SW480 (cell line): ENCODE measurements around the gene SIDT2.
"Not testable (repeated sequence)": the region's sequence is repeated elsewhere in the genome, so short reads cannot be mapped to it uniquely, and the experiment has no call there.

Source experiments
- DNase-seq: peaks from one replicate; pipeline ENCODE4 v3.0.0-alpha.2; 2016; ENCODE audit warnings: low spot score

The SIDT2 gene

GRCh38 chr11:117204283-117205080, 25.9 kb downstream of the SIDT2 start:
- no peak for DNase-seq

DNA sequence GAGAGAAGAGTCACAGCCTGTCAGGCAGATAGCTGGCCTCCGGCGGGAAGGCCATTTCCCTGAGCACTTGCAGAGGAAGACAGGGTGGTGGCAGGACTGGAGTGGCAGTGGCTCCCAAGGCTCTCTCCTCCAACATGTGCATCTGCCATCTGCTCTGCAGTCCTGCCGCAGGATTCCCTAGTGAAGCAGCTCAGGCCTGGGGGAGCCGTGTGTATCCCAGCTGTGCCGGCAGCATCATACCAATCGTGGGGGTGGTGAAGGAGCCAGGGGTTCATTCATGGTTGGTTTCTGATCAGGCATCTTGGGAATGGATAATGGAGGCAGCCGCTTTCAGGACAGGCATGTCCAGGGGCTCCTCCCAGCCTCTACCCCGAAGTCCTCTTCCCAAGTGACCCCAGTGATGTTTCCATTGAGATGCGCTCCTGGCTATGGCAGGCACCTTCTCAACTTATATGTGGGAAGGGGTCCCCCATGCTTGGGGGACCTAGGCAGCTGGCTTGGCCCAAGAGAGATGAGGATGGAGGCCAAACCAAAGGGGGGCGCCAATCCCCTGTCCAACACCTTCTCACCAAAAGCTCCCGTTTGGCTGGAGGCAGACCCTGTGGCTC, 26.8 kb downstream of the SIDT2 start:
- no peak for DNase-seq

- not testable (repeated sequence) for DNase-seq
Observed at GRCh38 chr11:117206111-117206510, 27.6 kb downstream of the SIDT2 start.

GRCh38 chr11:117206859-117207258, 28.3 kb downstream of the SIDT2 start:
- DNase-seq, result peak; percentile 62

- not testable (repeated sequence) for DNase-seq
Observed at GRCh38 chr11:117207481-117207880, 28.9 kb downstream of the SIDT2 start.

GRCh38 chr11:117208710-117209109, 30.2 kb downstream of the SIDT2 start:
- DNase-seq, result not testable (repeated sequence)

DNA sequence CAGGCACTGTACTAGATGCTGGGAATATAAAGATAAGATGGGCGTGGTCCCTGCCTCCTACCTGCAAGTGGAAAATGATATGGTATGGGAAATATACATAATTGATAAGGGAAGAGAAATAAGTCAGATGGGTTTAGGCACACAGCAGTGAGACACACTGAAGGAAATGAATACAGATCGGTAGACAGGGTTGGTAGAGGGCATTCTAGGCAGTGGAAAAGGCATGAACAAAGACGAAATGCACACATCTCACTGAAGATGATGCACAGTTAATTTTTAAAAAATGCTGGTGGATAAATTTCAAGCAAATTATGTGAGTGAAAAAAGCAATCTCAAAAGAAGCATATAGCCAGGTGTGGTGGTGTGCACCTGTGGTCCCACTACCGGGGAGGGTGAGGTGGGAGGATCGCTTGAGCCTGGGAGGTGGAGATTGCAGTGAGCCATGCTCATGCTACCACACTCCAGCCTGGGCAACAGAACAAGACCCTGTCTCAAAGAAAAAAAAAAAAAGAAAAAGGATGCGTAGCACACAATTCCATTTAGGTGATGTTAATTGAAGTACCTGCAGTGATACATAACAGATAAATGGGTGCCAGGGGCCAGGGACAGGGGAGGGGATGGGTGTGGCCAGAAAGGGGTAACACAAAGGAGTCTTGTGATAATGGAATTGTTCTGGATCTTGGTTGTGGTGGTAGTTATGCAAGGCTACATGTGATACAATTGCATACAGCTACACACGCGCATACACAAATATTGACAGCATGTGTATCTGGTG, 31.0 kb downstream of the SIDT2 start:
- DNase-seq, result not testable (repeated sequence)

GRCh38 chr11:117210620-117211019, 32.1 kb downstream of the SIDT2 start:
- DNase-seq, result no peak

DNA sequence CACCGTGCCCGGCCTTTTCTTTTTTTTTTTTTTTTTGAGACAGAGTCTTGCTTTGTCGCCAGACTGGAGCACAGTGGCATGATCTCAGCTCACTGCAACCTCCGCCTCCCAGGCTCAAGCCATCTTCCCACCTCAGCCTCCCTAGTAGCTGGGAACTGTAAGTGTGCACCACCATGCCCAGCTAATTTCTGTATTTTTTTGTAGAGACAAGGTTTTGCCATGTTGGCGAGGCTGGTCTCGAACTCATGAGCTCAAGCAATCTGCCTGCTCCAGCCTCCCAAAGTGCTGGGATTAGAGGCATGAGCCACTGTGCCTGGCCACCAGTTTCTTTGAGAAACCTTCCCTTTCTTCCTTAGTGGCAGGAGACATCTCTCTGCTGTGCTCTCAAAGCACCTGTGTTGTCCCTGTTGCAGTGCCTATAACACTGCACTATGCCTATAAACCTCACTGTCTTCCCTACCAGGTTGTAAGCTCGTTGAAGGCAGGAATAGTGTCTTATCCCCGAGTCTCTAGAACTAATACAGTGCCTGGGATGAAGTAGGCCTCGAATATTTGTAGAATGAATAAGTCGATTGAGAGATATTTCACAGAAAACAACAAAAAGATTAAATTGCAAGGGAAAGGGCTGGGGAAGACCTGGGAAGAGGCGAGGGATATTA, 34.3 kb downstream of the SIDT2 start:
- no peak for DNase-seq

- DNase-seq, result no peak
Observed at GRCh38 chr11:117214404-117215110, 36.0 kb downstream of the SIDT2 start.

DNA sequence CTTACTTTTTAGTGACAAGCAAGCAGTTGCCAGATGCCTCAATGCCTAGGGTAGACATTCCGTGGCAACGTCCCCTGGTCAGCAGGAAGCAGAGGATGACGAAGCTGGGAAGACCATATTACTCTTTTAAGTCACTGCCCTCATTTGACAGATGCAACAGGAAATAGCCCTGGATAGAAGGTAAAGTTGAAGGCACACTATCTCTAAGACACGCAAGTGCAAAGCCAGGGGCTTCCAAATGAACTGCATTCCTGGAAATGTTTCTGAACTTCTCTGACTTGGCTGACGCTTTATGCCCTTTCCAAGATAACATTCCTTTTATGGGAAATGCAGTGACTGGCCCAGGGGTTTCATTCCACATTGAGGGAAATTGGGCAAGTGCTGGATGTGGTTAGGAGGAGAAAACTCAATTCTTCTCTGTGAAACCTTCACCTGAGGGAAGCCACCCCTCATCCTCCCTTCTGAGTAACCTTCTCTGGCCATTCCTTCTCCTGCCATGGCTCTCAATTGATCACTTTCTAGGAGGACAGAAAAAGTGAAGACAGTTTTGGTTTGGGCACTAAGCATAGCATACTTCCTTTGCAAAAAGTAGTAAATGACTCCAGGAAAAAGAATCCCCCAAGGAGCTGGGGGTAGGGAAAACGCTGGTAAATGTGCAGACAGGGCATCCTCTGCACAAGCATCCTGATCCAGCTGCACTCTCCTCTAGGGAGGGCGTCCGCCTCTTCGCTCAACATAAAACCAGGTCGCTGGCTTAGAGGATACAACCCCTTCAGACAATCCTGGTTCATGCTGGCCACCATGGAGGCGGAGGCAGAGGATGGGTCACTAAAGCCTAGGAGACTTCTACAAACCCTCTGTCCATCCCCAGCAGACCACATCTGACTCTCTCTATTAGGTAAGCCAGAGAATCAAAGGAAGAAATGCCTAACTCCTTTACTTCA, 38.9 kb downstream of the SIDT2 start:
- no peak for DNase-seq

DNA sequence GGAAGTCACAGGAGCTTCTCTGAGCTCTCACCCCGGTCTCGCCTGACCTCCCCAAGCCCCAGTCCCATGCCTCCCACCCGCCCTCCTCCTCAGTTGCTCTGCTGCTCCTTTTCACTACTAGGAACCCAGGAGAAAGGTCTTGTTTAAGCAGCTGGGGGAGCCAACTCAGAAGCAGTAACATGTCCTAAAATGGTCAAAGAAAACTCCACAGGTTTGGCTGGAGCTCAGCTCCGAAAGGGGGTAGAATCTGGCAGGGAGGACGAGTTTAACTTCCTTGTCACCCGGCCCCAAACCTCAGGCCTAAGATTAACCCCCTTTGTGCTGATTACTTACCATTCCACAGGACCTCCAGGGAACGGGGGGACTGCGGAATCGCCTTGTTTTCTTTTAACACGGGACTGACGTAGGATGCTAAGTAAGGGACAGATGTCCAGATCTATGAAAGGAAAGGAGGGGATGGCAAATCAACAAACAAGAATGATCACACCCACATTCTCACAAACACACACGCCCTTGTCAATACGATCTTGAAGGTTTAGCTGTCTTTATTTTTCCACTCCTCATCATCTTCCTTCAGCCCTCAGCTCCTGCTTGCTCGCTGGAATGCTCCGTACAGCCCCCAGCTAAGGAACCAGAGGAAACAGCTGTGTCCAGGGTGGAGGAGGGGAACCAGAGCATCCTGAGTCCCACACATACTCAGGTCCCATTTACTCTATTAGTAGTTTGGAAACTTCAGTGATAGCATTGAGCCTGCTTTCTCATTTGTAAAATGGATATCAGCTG, 39.8 kb downstream of the SIDT2 start:
- DNase-seq, result no peak

DNA sequence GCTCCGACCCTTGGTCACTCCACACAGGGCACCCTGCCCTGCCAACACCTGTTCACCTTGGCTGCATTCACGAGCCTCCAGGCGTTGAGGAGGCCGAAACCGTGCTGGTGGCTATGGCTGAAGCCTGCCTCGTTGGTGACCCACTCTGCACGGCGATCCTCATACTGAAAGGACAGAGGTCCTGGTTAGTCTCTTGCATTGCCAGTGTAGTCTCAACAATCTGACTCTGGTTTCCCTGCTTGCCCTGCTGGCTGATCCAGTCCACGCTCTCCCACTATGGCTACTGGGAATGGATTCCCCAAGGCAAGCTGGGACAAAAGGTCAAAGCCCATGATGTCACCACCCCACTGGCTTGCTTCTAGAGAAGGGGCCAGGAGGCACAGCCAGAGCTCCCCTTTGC, 40.5 kb downstream of the SIDT2 start:
- DNase-seq, result no peak

DNA sequence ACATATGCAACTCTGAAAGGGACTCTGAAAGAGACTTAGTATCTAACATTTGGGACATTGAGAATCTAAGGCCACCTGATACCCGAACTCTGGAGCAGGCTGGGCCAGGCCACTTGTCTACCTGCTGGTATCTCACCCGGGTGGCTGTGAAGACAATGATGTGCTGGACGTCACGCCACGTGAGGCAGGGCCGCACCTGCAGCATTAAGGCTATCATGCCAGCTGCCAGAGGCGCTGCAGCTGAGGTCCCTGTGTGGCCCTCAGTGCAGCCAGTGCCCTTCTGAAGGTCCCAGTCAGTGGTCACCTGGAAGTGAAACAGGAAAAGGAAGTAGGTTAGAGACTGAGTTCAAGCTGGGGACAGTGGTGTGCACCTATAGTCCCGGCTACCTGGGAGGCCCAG, 40.9 kb downstream of the SIDT2 start:
- DNase-seq, result no peak

- no peak for DNase-seq
Observed at GRCh38 chr11:117219995-117220394, 41.5 kb downstream of the SIDT2 start.

DNA sequence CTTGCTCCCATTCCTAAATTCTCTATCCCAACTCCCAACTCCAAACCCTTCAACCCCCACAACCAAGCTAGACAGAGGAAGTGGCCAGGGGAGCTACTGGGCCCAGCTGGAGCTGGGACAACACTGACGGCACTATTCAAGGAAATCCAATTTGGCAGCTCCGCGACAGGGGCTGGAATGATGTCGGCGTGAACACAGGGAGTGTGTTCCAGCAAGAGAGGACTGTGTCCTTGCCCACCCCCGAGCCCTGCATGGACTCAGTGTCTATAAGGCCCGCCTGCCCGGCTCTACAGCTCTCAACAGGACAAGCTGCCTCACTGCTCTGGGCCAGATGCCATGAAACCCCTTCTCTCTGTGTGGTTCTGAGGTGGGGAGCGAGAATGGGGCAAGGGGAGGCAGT, 42.0 kb downstream of the SIDT2 start:
- no peak for DNase-seq

DNA sequence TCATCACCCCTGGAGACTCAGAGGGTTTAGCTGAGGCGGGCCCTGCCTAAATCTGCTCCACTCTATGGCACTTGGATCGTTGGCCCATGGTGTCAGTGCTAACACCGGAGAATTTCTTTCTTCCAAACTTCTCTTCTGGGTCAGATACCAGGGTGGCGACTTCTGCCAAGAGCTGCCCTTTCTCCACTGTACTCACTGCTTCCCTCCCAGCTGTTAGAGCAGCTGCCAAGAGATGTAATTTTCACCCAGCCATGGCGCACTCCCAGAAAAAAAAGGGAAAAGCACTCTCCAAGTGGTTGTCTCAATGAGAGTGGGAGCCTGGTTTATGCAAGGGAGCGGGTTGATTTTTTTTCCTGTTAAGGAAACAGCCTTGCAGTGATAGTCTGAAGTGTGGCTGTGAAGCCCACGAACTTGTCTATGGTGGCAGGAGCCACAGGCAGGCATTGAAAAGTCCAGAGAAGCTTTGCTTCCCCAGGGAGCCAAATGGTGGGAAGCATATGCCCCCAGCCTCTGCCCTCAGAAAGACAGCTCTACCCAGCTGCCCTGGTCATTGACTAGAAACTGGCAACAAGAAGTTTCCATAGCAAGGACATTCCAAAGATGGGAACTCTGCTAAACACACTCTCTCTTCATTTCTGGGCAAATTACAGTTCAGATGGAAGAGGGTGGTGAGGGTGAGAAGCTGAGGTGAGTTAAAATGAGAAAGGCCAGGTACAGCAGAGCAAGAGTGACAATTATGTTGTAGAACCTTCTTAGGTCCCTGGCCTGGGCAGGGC, 42.6 kb downstream of the SIDT2 start:
- DNase-seq, result no peak

- DNase-seq, result peak; percentile 30
Observed at GRCh38 chr11:117221775-117222517, 43.4 kb downstream of the SIDT2 start.
